Measurements from ENCODE around the gene SYNE1. TPM values are rescaled to one million over a fixed set of nuclear protein-coding genes. Genes with fewer than 3 reads are reported as not detected.
"Not testable (repeated sequence)": the region's sequence is repeated elsewhere in the genome, so short reads cannot be mapped to it uniquely, and the experiment has no call there.

SYNE1 gene
- polyA plus RNA-seq, 1 donor from 2014 or later, result 38.5 TPM

DNA sequence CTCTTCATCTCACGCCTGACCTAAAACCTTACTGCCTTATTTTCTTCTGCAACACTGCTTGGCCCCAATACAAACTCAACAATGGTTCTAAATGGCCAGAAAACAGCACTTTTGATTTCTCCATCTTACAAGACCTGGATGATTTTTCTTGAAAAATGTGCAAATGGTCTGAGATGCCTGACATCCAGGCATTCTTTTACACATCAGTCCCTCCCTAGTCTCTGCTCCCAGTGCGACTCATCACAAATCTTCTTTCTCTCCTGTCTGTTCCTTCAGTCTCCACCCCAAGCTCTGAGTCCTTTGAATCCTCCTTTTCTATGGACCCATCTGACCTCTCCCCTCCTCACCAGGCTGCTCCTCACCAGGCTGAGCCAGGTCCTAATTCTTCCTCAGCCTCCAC is 145.7 kb downstream of the SYNE1 start:
- H3K9me2 ChIP-seq (ENCODE audit: insufficient read depth, low read length); H3K79me2 ChIP-seq (replicated peaks; ENCODE audit: insufficient read depth, low read length); H3K4me3 ChIP-seq (ENCODE audit: low read length); H3K27me3 ChIP-seq (ENCODE audit: insufficient read depth, low read depth, low read length); H3K4me2 ChIP-seq (ENCODE audit: low read length); H3F3A ChIP-seq (ENCODE audit: insufficient read depth, low read length, poor library complexity, severe bottlenecking); H3K9ac ChIP-seq (ENCODE audit: low read length); H3K27ac ChIP-seq (ENCODE audit: low read length); H2AFZ ChIP-seq (ENCODE audit: low read depth, low read length); H3K36me3 ChIP-seq (ENCODE audit: insufficient read depth, low read length); H4K20me1 ChIP-seq (ENCODE audit: insufficient read depth); H3K9me3 ChIP-seq (ENCODE audit: low read length): not testable (repeated sequence)

DNA sequence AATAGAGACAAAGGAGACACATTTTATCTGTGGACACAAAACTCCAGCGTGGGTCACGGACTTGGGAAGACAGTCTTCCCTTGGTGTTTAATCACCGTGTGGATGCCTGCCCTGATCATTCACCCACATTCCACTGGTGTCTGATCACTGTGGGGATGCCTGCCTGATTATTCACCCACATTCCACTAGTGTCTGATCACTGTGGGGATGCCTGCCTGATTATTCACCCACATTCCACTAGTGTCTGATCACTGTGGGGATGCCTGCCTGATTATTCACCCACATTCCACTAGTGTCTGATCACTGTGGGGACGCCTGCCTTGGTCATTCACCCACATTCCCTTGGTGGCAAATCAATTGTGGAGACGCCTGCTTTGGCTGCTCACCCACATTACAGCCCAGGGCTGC is 146.2 kb downstream of the SYNE1 start:
- H4K20me1 ChIP-seq (ENCODE audit: insufficient read depth); H3K79me2 ChIP-seq (replicated peaks; ENCODE audit: insufficient read depth, low read length); H3K9me3 ChIP-seq (ENCODE audit: low read length); H3F3A ChIP-seq (ENCODE audit: insufficient read depth, low read length, poor library complexity, severe bottlenecking); H3K27ac ChIP-seq (ENCODE audit: low read length); H3K9me2 ChIP-seq (ENCODE audit: insufficient read depth, low read length); H3K36me3 ChIP-seq (ENCODE audit: insufficient read depth, low read length); H3K4me2 ChIP-seq (ENCODE audit: low read length); H2AFZ ChIP-seq (ENCODE audit: low read depth, low read length); H3K27me3 ChIP-seq (ENCODE audit: insufficient read depth, low read depth, low read length); H3K4me3 ChIP-seq (ENCODE audit: low read length); H3K9ac ChIP-seq (ENCODE audit: low read length): not testable (repeated sequence)

GRCh38 chr6:152484806-152485205 is 152.4 kb downstream of the SYNE1 start:
- Histone ChIP-seq H3K36me3 (ENCODE audit: insufficient read depth, low read length) (no peaks in the 10 kb centered on the region), H3F3A (ENCODE audit: insufficient read depth, low read length, poor library complexity, severe bottlenecking) (no peaks in the 10 kb centered on the region), H3K9ac (ENCODE audit: low read length) (no peak overlapping the region), H3K4me3 (ENCODE audit: low read length) (no peak overlapping the region), H4K20me1 (ENCODE audit: insufficient read depth) (no peaks in the 10 kb centered on the region), H3K4me2 (ENCODE audit: low read length) (no peak overlapping the region), H3K27me3 (ENCODE audit: insufficient read depth, low read depth, low read length) (no peaks in the 10 kb centered on the region), H3K27ac (ENCODE audit: low read length) (no peak overlapping the region), H3K9me3 (ENCODE audit: low read length) (no peaks in the 10 kb centered on the region), H3K9me2 (ENCODE audit: insufficient read depth, low read length) (no peaks in the 10 kb centered on the region), H2AFZ (ENCODE audit: low read depth, low read length) (no peak overlapping the region), H3K79me2 (replicated peaks; ENCODE audit: insufficient read depth, low read length) (no peaks in the 10 kb centered on the region)
- TF ChIP-seq, protein P1, sequence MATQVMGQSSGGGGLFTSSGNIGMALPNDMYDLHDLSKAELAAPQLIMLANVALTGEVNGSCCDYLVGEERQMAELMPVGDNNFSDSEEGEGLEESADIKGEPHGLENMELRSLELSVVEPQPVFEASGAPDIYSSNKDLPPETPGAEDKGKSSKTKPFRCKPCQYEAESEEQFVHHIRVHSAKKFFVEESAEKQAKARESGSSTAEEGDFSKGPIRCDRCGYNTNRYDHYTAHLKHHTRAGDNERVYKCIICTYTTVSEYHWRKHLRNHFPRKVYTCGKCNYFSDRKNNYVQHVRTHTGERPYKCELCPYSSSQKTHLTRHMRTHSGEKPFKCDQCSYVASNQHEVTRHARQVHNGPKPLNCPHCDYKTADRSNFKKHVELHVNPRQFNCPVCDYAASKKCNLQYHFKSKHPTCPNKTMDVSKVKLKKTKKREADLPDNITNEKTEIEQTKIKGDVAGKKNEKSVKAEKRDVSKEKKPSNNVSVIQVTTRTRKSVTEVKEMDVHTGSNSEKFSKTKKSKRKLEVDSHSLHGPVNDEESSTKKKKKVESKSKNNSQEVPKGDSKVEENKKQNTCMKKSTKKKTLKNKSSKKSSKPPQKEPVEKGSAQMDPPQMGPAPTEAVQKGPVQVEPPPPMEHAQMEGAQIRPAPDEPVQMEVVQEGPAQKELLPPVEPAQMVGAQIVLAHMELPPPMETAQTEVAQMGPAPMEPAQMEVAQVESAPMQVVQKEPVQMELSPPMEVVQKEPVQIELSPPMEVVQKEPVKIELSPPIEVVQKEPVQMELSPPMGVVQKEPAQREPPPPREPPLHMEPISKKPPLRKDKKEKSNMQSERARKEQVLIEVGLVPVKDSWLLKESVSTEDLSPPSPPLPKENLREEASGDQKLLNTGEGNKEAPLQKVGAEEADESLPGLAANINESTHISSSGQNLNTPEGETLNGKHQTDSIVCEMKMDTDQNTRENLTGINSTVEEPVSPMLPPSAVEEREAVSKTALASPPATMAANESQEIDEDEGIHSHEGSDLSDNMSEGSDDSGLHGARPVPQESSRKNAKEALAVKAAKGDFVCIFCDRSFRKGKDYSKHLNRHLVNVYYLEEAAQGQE (IDR thresholded peaks at IDR 0.05; ENCODE audit: borderline replicate concordance), result no peak
- TF ChIP-seq EP300 (conservative IDR thresholded peaks at IDR 0.05; ENCODE audit: poor library complexity, severe bottlenecking) (no peak), TAF1 (IDR thresholded peaks at IDR 0.05; ENCODE audit: low read depth) (no peak)

DNA sequence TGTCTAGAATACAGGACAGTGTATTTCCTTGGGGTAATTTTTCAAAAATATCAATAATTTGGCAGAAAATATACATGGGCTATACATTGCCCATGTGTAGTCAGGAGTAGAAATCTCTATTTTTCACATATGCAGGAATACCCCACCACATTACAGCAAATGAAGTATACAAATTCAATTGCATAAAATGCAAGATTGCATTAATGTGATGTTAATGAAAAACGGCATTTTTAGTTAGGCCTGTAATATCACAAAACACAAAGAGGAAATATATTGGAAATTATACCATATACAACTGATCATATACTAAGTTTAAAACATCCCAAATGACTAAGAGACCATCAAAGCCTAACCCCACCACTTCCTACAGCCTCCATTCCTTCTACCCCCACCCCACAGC is 154.9 kb downstream of the SYNE1 start:
- Histone ChIP-seq H3K4me2 (ENCODE audit: low read length) (no peak overlapping the region), H3K9me3 (ENCODE audit: low read length) (no peaks in the 10 kb centered on the region), H3K36me3 (ENCODE audit: insufficient read depth, low read length) (no peaks in the 10 kb centered on the region), H3K27me3 (ENCODE audit: insufficient read depth, low read depth, low read length) (no peaks in the 10 kb centered on the region), H3K79me2 (replicated peaks; ENCODE audit: insufficient read depth, low read length) (no peaks in the 10 kb centered on the region), H3K9ac (ENCODE audit: low read length) (no peak overlapping the region), H2AFZ (ENCODE audit: low read depth, low read length) (no peak overlapping the region), H4K20me1 (ENCODE audit: insufficient read depth) (no peaks in the 10 kb centered on the region), H3K4me3 (ENCODE audit: low read length) (no peak overlapping the region), H3F3A (ENCODE audit: insufficient read depth, low read length, poor library complexity, severe bottlenecking) (no peaks in the 10 kb centered on the region), H3K9me2 (ENCODE audit: insufficient read depth, low read length) (no peaks in the 10 kb centered on the region), H3K27ac (ENCODE audit: low read length) (no peak overlapping the region)
- TF ChIP-seq MXI1 (conservative IDR thresholded peaks at IDR 0.05; ENCODE audit: poor library complexity, severe bottlenecking) (no peak), POLR2AphosphoS5 (IDR thresholded peaks at IDR 0.05) (no peak), EP300 (conservative IDR thresholded peaks at IDR 0.05; ENCODE audit: poor library complexity, severe bottlenecking) (no peak), SMC3 (conservative IDR thresholded peaks at IDR 0.05; ENCODE audit: poor library complexity) (no peak), RAD21 (conservative IDR thresholded peaks at IDR 0.05) (no peak), TAF1 (IDR thresholded peaks at IDR 0.05; ENCODE audit: low read depth) (no peak), EZH2 (IDR thresholded peaks at IDR 0.05; ENCODE audit: borderline replicate concordance, insufficient read depth, low read length, poor library complexity, severe bottlenecking) (no peak)
- TF ChIP-seq, protein P2, sequence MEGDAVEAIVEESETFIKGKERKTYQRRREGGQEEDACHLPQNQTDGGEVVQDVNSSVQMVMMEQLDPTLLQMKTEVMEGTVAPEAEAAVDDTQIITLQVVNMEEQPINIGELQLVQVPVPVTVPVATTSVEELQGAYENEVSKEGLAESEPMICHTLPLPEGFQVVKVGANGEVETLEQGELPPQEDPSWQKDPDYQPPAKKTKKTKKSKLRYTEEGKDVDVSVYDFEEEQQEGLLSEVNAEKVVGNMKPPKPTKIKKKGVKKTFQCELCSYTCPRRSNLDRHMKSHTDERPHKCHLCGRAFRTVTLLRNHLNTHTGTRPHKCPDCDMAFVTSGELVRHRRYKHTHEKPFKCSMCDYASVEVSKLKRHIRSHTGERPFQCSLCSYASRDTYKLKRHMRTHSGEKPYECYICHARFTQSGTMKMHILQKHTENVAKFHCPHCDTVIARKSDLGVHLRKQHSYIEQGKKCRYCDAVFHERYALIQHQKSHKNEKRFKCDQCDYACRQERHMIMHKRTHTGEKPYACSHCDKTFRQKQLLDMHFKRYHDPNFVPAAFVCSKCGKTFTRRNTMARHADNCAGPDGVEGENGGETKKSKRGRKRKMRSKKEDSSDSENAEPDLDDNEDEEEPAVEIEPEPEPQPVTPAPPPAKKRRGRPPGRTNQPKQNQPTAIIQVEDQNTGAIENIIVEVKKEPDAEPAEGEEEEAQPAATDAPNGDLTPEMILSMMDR (IDR thresholded peaks at IDR 0.05; ENCODE audit: poor library complexity, severe bottlenecking), result no peak
- TF ChIP-seq, protein P1 (IDR thresholded peaks at IDR 0.05; ENCODE audit: borderline replicate concordance), result no peak
